H1 (cell line): ENCODE results near the gene EGR1. TPM values are rescaled to one million over a fixed set of nuclear protein-coding genes. Genes with fewer than 3 reads are reported as not detected.

ENCODE experiments used
- CTCF ChIA-PET: fragments of 300-600 bp; sonication (Branson Sonifier 250); formaldehyde crosslinking; loops from one replicate; lab custom pipeline; 2021; ENCODE audit not compliant: partially characterized antibody; lab: Charles Lee
- POLR2A ChIA-PET: fragments of 300-600 bp; sonication (Branson Sonifier 250); formaldehyde crosslinking; loops from one replicate; lab custom pipeline; 2021; ENCODE audit warnings: inconsistent platforms; ENCODE audit not compliant: partially characterized antibody; lab: Charles Lee
- DNase-seq, 2 experiments: peaks; one replicate each; pipeline versions ENCODE4 v3.0.0 to v3.0.0-alpha.2; 2010 to 2022; ENCODE audit warnings: low spot score in 2 of 2, low read depth in 1 of 2, mixed read lengths in 1 of 2
- FAIRE-seq: peaks from 2 replicates; lab custom pipeline; 2011; peaks lifted over from hg19 to GRCh38; lab: Jason Lieb, UNC
- H2AFZ ChIP-seq: 2 replicates; pipeline ENCODE4 v1.8.1; 2012; ENCODE audit warnings: low read length, inconsistent platforms
- H2AK5ac ChIP-seq: 2 replicates; pipeline ENCODE4 v1.6.1; 2013; ENCODE audit warnings: low read depth, low read length
- H2BK120ac ChIP-seq: replicated peaks from 2 replicates; pipeline ENCODE3; 2013; ENCODE audit warnings: low read depth, low read length, inconsistent platforms
- H2BK12ac ChIP-seq: 2 replicates; pipeline ENCODE4 v1.6.1; 2013; ENCODE audit warnings: low read depth, low read length
- H2BK15ac ChIP-seq: 2 replicates; pipeline ENCODE4 v1.6.1; 2013; ENCODE audit warnings: low read length
- H2BK20ac ChIP-seq: 2 replicates; pipeline ENCODE4 v1.6.1; 2013; ENCODE audit warnings: low read length
- H2BK5ac ChIP-seq: 2 replicates; pipeline ENCODE4 v1.6.1; 2013; ENCODE audit warnings: low read depth, low read length
- H3K14ac ChIP-seq: 2 replicates; pipeline ENCODE4 v1.6.1; 2013; ENCODE audit warnings: inconsistent platforms; ENCODE audit not compliant: insufficient read length
- H3K18ac ChIP-seq: 2 replicates; pipeline ENCODE4 v1.6.1; 2013; ENCODE audit warnings: low read length; ENCODE audit errors: extremely low read depth
- H3K23ac ChIP-seq: 2 replicates; pipeline ENCODE4 v1.6.1; 2013; ENCODE audit warnings: inconsistent platforms; ENCODE audit not compliant: insufficient read length
- H3K23me2 ChIP-seq: 2 replicates; pipeline ENCODE4 v1.6.1; 2013; ENCODE audit warnings: low read depth, low read length
- H3K27ac ChIP-seq: 2 replicates; pipeline ENCODE4 v1.6.1; 2011; ENCODE audit warnings: low read depth, low read length, inconsistent platforms
- H3K27me3 ChIP-seq, 4 experiments: replicated peaks in 1 of 4; 1 replicate in 1 of 4; 2 replicates in 3 of 4; pipeline versions ENCODE4 v1.6.1 to v1.8.1; 2011 to 2013; ENCODE audit warnings: low read length in 3 of 4, mild to moderate bottlenecking in 3 of 4, inconsistent platforms in 2 of 4, mixed read lengths in 2 of 4, moderate library complexity in 1 of 4; ENCODE audit not compliant: control insufficient read depth in 3 of 4, insufficient read depth in 3 of 4; ENCODE audit errors: extremely low read depth in 1 of 4
- H3K36me3 ChIP-seq, 4 experiments: 2 replicates each; pipeline versions ENCODE4 v1.6.1 to v1.8.1; 2011 to 2013; ENCODE audit warnings: mild to moderate bottlenecking in 4 of 4, low read length in 3 of 4, moderate library complexity in 2 of 4, control low read depth in 1 of 4, inconsistent platforms in 1 of 4; ENCODE audit not compliant: insufficient read depth in 4 of 4, control insufficient read depth in 2 of 4
- H3K4ac ChIP-seq: replicated peaks from 2 replicates; pipeline ENCODE3; 2013; ENCODE audit warnings: low read length, low read depth, mixed read lengths, inconsistent platforms; ENCODE audit not compliant: insufficient read length
- H3K4me1 ChIP-seq, 4 experiments: replicated peaks in 1 of 4; 1 replicate in 1 of 4; 2 replicates in 3 of 4; pipeline versions ENCODE4 v1.6.1 to v1.8.1; 2011 to 2013; ENCODE audit warnings: low read length in 3 of 4, inconsistent platforms in 2 of 4, mixed read lengths in 1 of 4; ENCODE audit not compliant: insufficient read depth in 4 of 4, control insufficient read depth in 3 of 4
- H3K4me2 ChIP-seq, 2 experiments: 2 replicates each; pipeline versions ENCODE4 v1.6.1 to v1.8.1; 2011 to 2013; ENCODE audit warnings: low read depth in 2 of 2, low read length in 2 of 2, control low read depth in 1 of 2, inconsistent platforms in 1 of 2, mild to moderate bottlenecking in 1 of 2; ENCODE audit not compliant: insufficient read depth in 1 of 2
- H3K4me3 ChIP-seq, 4 experiments: fragments of 200-600, 300-600 bp in 1 of 4; sonication (generic), shearing (Covaris generic), sonication (Bioruptor Twin) in 1 of 4; 2 replicates each; pipeline versions ENCODE4 v1.5.1 to v1.8.1; 2011 to 2016; ENCODE audit warnings: low read length in 4 of 4, low read depth in 3 of 4, control low read depth in 2 of 4, inconsistent platforms in 2 of 4, mild to moderate bottlenecking in 2 of 4, mixed read lengths in 1 of 4, moderate library complexity in 1 of 4; ENCODE audit not compliant: insufficient read depth in 2 of 4; ENCODE audit errors: extremely low read depth in 1 of 4
- H3K56ac ChIP-seq: replicated peaks from 2 replicates; pipeline ENCODE3; 2013; ENCODE audit warnings: low read depth, mild to moderate bottlenecking, mixed read lengths, low read length, inconsistent platforms; ENCODE audit not compliant: insufficient read length
- H3K79me1 ChIP-seq: 2 replicates; pipeline ENCODE4 v1.6.1; 2013; ENCODE audit warnings: low read depth, low read length, control low read depth
- H3K79me2 ChIP-seq, 2 experiments: 2 replicates each; pipeline versions ENCODE4 v1.6.1 to v1.8.1; 2012 to 2013; ENCODE audit warnings: low read length in 2 of 2, mild to moderate bottlenecking in 2 of 2, inconsistent platforms in 1 of 2; ENCODE audit not compliant: insufficient read depth in 2 of 2, control insufficient read depth in 1 of 2
- H3K9ac ChIP-seq, 4 experiments: replicated peaks in 1 of 4; 1 replicate in 1 of 4; 2 replicates in 3 of 4; pipeline versions ENCODE4 v1.6.1 to v1.8.1; 2011 to 2013; ENCODE audit warnings: low read depth in 3 of 4, low read length in 3 of 4, control low read depth in 2 of 4, mild to moderate bottlenecking in 2 of 4, moderate library complexity in 2 of 4, inconsistent platforms in 1 of 4; ENCODE audit errors: extremely low read depth in 1 of 4
- H3K9me3 ChIP-seq, 2 experiments: 2 replicates each; pipeline versions ENCODE4 v1.6.1 to v1.8.1; 2012 to 2013; ENCODE audit warnings: mild to moderate bottlenecking in 2 of 2, moderate library complexity in 2 of 2, control low read depth in 1 of 2, inconsistent platforms in 1 of 2, low read depth in 1 of 2, low read length in 1 of 2, mixed read lengths in 1 of 2; ENCODE audit not compliant: insufficient read depth in 2 of 2
- H4K20me1 ChIP-seq, 2 experiments: replicated peaks in 1 of 2; 2 replicates each; pipeline versions ENCODE3 to v1.8.1; 2011 to 2013; ENCODE audit warnings: inconsistent platforms in 2 of 2, low read length in 2 of 2, mild to moderate bottlenecking in 1 of 2; ENCODE audit not compliant: insufficient read depth in 2 of 2, control insufficient read depth in 1 of 2
- H4K5ac ChIP-seq: 2 replicates; pipeline ENCODE4 v1.6.1; 2013; ENCODE audit warnings: low read length, low read depth, mixed read lengths, inconsistent platforms; ENCODE audit not compliant: insufficient read length
- H4K8ac ChIP-seq: 2 replicates; pipeline ENCODE4 v1.8.0; 2013; ENCODE audit warnings: mild to moderate bottlenecking, moderate library complexity, low read length, inconsistent platforms; ENCODE audit not compliant: insufficient read depth; ENCODE audit errors: extremely low read depth
- H4K91ac ChIP-seq: replicated peaks from 2 replicates; pipeline ENCODE3; 2013; ENCODE audit warnings: low read length, mixed read lengths, inconsistent platforms; ENCODE audit not compliant: insufficient read length
- ATF2 ChIP-seq: IDR thresholded peaks from 2 replicates; pipeline ENCODE4 v1.6.1; 2012; ENCODE audit warnings: low read length, inconsistent platforms
- CTBP2 ChIP-seq: IDR thresholded peaks from 2 replicates; pipeline ENCODE4 v1.7.0; 2011; ENCODE audit warnings: borderline replicate concordance, mild to moderate bottlenecking, moderate library complexity, mixed read lengths, low read length; ENCODE audit not compliant: insufficient read depth, insufficient read length
- EGR1 ChIP-seq: IDR thresholded peaks from 2 replicates; pipeline ENCODE4 v1.6.1; 2011; ENCODE audit warnings: low read depth, low read length, borderline replicate concordance
- GABPA ChIP-seq: IDR thresholded peaks from 2 replicates; pipeline ENCODE4 v1.6.1; 2011; ENCODE audit warnings: mild to moderate bottlenecking, low read length, moderate library complexity, borderline replicate concordance; ENCODE audit not compliant: insufficient read depth
- KDM5A ChIP-seq: fragments of 200-600 bp; IDR thresholded peaks from 2 replicates; pipeline ENCODE4 v1.7.1; 2012; ENCODE audit warnings: mild to moderate bottlenecking, low read length, inconsistent platforms, mixed read lengths
- POU5F1 ChIP-seq: IDR thresholded peaks from 2 replicates; pipeline ENCODE4 v1.6.1; 2011; ENCODE audit warnings: low read depth, mild to moderate bottlenecking, low read length, moderate library complexity
- RBBP5 ChIP-seq: IDR thresholded peaks from 2 replicates; pipeline ENCODE4 v1.7.1; 2012; ENCODE audit warnings: low read depth, mild to moderate bottlenecking, inconsistent platforms, low read length, moderate library complexity, borderline replicate concordance
- RFX5 ChIP-seq: IDR thresholded peaks from 2 replicates; pipeline ENCODE4 v1.6.1; 2011; ENCODE audit warnings: low read depth, low read length, improper control_type of control experiment, borderline replicate concordance
- SUZ12 ChIP-seq: fragments of 200-600 bp; sonication (generic); IDR thresholded peaks from 2 replicates; pipeline ENCODE4 v1.6.1; 2012; ENCODE audit warnings: mild to moderate bottlenecking, inconsistent platforms, low read length, moderate library complexity, mixed read lengths
- TBP ChIP-seq: IDR thresholded peaks from 2 replicates; pipeline ENCODE4 v1.6.1; 2011; ENCODE audit warnings: low read depth, low read length, improper control_type of control experiment
- WGBS, 2 experiments: shearing (Covaris generic) in 1 of 2; methylation state at CpG; one replicate each; pipeline versions ENCODE4 v1.1.6 to v1.1.7; 2013 to 2015; ENCODE audit warnings: low lambda C conversion rate in 2 of 2, mixed read lengths in 2 of 2, inconsistent platforms in 1 of 2, low coverage in 1 of 2, missing lambda C conversion rate in 1 of 2; ENCODE audit not compliant: insufficient replicate concordance in 2 of 2, insufficient coverage in 1 of 2, insufficient read length in 1 of 2; ENCODE audit errors: extremely low coverage in 1 of 2, missing lambda C conversion rate in 1 of 2; 5-methylcytosine and 5-hydroxymethylcytosine counted together
- polyA plus RNA-seq, 7 experiments: library from polyadenylated mRNA; depleted of rRNA in 3 of 7; stranded (reverse) in 5 of 7; unstranded in 2 of 7; fragments of >200 nt in 5 of 7; fragments of 200-250 nt in 2 of 7; gene quantifications; 1 replicate in 5 of 7; 2 replicates in 1 of 7; 4 replicates in 1 of 7; pipeline versions ENCODE4 v1.2.1 to v1.2.3, GENCODE V29; 2011 to 2013; ENCODE audit warnings: missing spikeins in 2 of 7, mixed read lengths in 2 of 7
- total RNA-seq: library from RNA; stranded (reverse); fragmentation: NEBNext Ultra II Directional; extraction: Animal tissue kit (Norgen Biotek cat#: 25700); gene quantifications from 2 replicates; pipeline ENCODE4 v1.2.1, GENCODE V29; 2021

EGR1 gene
- total and polyA plus RNA-seq, 2 of the 8 experiments (the other 6 are each of a cell fraction or from before 2014, with no cell fraction given), result 16.2 to 35.5 TPM

- H3K27ac ChIP-seq, result no peak overlapping the region
- no peak overlapping the region for H3K56ac ChIP-seq
- DNase-seq (no peak), FAIRE-seq (no peak)
- H4K20me1 ChIP-seq, result no peaks in the 10 kb centered on the region
- no peaks in the 10 kb centered on the region for H3K79me2 ChIP-seq
- H3K23ac ChIP-seq, result no peak overlapping the region
- no peak overlapping the region for H3K4me3 ChIP-seq
- H3K27me3 ChIP-seq, result peaks cover 0 to 1% (median 0%) of the 10 kb centered on the region in 4 experiments; a peak in 1 of 7 replicates
- no peak overlapping the region for H2BK5ac ChIP-seq
- no peaks in the 10 kb centered on the region for H3K9me3 ChIP-seq
- POLR2A ChIA-PET, result interaction anchor here (1.0 to 10.1 kb wide), 4 partner anchors 19 to 69 kb away, joined by 3 to 128 read pairs (median 3); partner anchors contain the start of gene EGR1
- no peaks in the 10 kb centered on the region for H3K79me1 ChIP-seq
- H3K18ac ChIP-seq, result no peak overlapping the region
- H4K91ac ChIP-seq, result no peak overlapping the region
- H3K4me2 ChIP-seq, result no peak overlapping the region
- H2BK20ac ChIP-seq, result no peak overlapping the region
- H4K5ac ChIP-seq, result no peak overlapping the region
- H3K14ac ChIP-seq, result no peak overlapping the region
- no peak overlapping the region for H2AK5ac ChIP-seq
- CTCF ChIA-PET, result interaction anchor here (15.8 to 24.9 kb wide), 2 partner anchors 16 to 54 kb away, joined by 215 to 532 read pairs; partner anchors contain the start of gene EGR1
- H2AFZ ChIP-seq, result no peak overlapping the region
- H3K4ac ChIP-seq, result no peak overlapping the region
- H2BK120ac ChIP-seq, result no peak overlapping the region
- H3K23me2 ChIP-seq, result no peaks in the 10 kb centered on the region
- H2BK12ac ChIP-seq, result no peak overlapping the region
- H2BK15ac ChIP-seq, result no peak overlapping the region
- no peak overlapping the region for H3K9ac ChIP-seq
- 89% methylated on average over 16 of the region's 18 CpGs; no CpG with 5 or more reads in 1 of the 2 experiments for WGBS, 2 experiments
- peaks cover 0 to 15% (median 7%) of the 10 kb centered on the region in 4 experiments; a peak in 4 of 7 replicates for H3K4me1 ChIP-seq
- H4K8ac ChIP-seq, result no peak overlapping the region
- H3K36me3 ChIP-seq, result no peaks in the 10 kb centered on the region
- TF ChIP-seq GABPA, result no peak
- no peak for TF ChIP-seq SUZ12
- TF ChIP-seq RBBP5, result no peak
- no peak for TF ChIP-seq TBP
- TF ChIP-seq RFX5, result no peak
- no peak for TF ChIP-seq KDM5A
- TF ChIP-seq POU5F1, result no peak
- no peak for TF ChIP-seq EGR1
- no peak for TF ChIP-seq CTBP2
- no peak for TF ChIP-seq ATF2
These were observed 19.6 kb upstream of the EGR1 start for GRCh38 chr5:138445547-138446271.
